Muscle layer of colon (tissue), 2 donors: Measurements from ENCODE around the gene PSMC2.

ENCODE experiments used
- H3K27ac ChIP-seq: one replicate; pipeline ENCODE4 v1.7.0; 2013; ENCODE audit warnings: low read depth, mild to moderate bottlenecking, low read length, moderate library complexity
- H3K27me3 ChIP-seq, 2 donors: one replicate each; pipeline ENCODE4 v1.7.0; 2013; ENCODE audit warnings: low read length in 2 of 2, mild to moderate bottlenecking in 2 of 2; ENCODE audit not compliant: insufficient read depth in 2 of 2, control insufficient read depth in 1 of 2
- H3K36me3 ChIP-seq: one replicate; pipeline ENCODE4 v1.7.0; 2013; ENCODE audit warnings: mild to moderate bottlenecking, low read length; ENCODE audit not compliant: insufficient read depth
- H3K4me1 ChIP-seq: one replicate; pipeline ENCODE4 v1.7.0; 2013; ENCODE audit warnings: mild to moderate bottlenecking, low read length; ENCODE audit not compliant: insufficient read depth
- H3K4me3 ChIP-seq, 2 donors: one replicate each; pipeline ENCODE4 v1.7.0; 2013; ENCODE audit warnings: low read length in 2 of 2, low read depth in 1 of 2, mild to moderate bottlenecking in 1 of 2, moderate library complexity in 1 of 2
- H3K9ac ChIP-seq: one replicate; pipeline ENCODE4 v1.7.0; 2013; ENCODE audit warnings: low read length
- H3K9me3 ChIP-seq: one replicate; pipeline ENCODE4 v1.7.0; 2013; ENCODE audit warnings: mild to moderate bottlenecking, low read length
- donor health status: abdominal sarcoma.
- donor health status: Adenocarcinoma of cecum.

PSMC2 gene

DNA sequence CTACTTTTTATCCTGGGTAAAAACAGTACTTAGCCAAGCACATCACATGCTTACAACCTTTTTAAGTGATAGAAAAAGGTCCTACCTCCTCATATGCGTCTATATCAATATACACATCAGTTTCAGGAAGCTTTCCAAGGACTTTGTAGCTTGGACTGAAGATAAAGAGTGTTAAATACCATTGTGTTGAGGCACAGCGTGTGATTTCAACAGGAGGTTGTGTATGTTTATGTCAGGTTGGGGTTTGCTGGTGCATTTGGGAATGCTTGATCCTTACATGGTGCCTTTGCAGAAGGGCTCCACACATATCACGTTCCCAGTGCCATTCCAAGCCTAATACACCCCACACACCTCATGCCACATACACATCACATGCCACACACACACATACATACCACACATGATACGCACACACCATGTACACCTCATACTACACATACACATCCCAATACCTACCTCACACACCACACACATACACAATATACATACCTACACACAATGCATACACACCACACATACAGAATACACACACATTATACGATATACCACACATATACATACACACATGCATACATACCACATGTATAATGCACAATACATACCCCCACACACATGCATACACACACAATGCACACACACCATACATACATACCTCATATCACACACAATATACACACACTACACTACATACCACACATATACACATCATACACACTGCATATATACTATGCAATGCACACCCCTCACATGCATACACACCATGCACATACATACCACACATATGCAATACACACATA lies 33.1 kb downstream of the PSMC2 start:
- no peak overlapping the region for H3K4me3 ChIP-seq
- H3K27me3 ChIP-seq = no peaks in the 10 kb centered on the region
- no peaks in the 10 kb centered on the region for H3K4me1 ChIP-seq
- H3K9me3 ChIP-seq = no peaks in the 10 kb centered on the region
- H3K27ac ChIP-seq = no peak overlapping the region
- no peaks in the 10 kb centered on the region for H3K36me3 ChIP-seq
- H3K9ac ChIP-seq = no peak overlapping the region

DNA sequence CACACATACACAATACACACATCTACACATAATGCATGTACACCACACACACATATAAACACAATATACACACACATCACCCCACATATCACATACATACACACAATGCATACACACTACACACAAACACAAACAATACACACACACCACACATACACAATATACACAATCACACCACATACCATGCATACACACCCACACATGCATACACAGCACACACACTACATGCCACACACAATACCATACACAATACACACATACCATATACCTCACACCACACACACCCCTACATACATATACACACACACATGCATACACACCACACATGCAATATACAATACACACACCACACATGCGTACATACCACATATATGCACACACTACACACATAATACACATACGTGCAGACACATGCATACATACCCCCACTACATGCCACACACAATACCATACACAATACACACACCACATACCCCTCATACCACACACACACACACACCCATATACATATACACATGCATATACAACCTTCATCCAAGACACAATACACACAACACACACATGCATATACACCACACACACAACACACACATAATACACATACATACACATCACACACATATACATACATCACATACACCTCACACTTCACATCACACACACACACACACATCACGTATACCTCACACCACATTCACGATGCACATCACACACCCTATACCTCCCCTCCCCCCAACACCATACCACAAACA lies 34.0 kb downstream of the PSMC2 start:
- Histone ChIP-seq H3K4me3 (no peak overlapping the region), H3K4me1 (no peaks in the 10 kb centered on the region), H3K27ac (no peak overlapping the region), H3K27me3 (no peaks in the 10 kb centered on the region), H3K36me3 (no peaks in the 10 kb centered on the region), H3K9ac (no peak overlapping the region), H3K9me3 (no peaks in the 10 kb centered on the region)

DNA sequence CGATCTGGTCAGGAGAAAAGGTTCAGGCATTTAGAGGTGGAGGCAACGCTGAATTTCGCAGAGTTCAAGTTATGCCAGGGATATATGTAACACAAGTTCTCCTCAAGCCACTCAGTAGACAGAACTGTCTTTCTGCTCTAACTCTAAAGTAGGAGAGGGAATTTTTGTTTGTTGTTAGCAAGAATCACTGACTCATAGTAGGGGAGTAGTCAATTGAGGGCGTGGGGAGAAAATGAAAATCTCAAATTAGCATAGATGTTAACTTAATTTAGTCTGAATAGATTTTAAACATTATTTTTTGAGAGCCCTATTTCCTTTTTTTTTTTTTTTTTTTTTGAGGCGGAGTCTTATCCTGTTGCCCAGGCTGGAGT lies 34.6 kb downstream of the PSMC2 start:
- Histone ChIP-seq H3K36me3 (no peaks in the 10 kb centered on the region), H3K9me3 (no peaks in the 10 kb centered on the region), H3K4me1 (no peaks in the 10 kb centered on the region), H3K27ac (no peak overlapping the region), H3K9ac (no peak overlapping the region), H3K4me3 (no peak overlapping the region), H3K27me3 (no peaks in the 10 kb centered on the region)

DNA sequence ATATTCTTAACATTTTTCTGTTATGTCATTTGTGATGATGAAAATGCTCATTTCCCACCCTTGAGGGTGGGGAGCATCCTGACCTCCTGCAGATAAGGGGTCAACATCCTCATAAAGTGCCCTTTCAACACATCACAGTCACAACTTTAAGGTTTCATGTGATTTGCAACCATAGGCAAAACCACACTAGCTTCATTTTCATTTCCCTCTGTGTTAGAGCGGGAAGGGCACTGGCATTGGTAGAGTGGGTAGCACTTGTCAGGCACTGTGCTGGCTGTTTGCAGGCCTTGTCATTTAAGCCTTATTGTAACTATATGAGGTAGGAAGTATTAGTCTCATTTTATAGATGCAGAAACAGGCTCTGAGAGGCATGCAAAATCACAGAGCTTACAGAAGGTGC lies 39.8 kb downstream of the PSMC2 start:
- Histone ChIP-seq H3K4me3 (no peak overlapping the region), H3K4me1 (no peaks in the 10 kb centered on the region), H3K27me3 (no peaks in the 10 kb centered on the region), H3K9ac (no peak overlapping the region), H3K27ac (no peak overlapping the region), H3K36me3 (no peaks in the 10 kb centered on the region), H3K9me3 (no peaks in the 10 kb centered on the region)

DNA sequence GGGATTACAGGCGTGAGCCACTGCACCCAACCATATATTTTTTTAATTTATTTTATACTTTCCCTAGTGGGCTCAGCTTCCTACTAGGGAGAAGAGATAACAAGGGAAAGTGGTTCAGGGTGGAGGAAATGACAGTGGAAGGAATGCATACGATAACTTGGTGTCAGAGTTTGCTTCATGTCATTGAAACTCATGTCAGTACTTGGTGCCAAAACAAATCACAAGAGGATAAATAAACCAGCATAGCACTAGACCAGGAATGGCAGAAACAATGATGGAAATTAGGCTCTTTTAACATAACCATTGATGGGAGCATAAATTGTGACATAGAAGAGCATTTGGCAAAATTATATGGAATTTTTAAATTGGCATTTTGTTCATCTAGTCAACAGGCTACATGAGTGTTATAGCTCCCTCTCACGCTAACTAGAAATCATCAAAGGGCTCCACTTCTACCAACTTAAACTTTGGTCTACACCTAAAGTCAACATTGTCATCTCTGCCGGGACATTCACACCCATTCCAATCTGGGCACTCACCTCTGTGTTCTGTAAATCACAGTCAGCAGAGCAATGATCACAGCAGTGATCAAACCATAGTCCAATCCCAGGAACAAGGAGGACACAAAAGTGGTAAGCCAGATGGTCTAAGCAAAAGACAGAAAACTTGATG lies 41.2 kb downstream of the PSMC2 start:
- H3K36me3 ChIP-seq = no peaks in the 10 kb centered on the region
- H3K27me3 ChIP-seq = no peaks in the 10 kb centered on the region
- H3K9ac ChIP-seq = no peak overlapping the region
- no peaks in the 10 kb centered on the region for H3K9me3 ChIP-seq
- no peaks in the 10 kb centered on the region for H3K4me1 ChIP-seq
- H3K4me3 ChIP-seq = no peak overlapping the region
- H3K27ac ChIP-seq = no peak overlapping the region

DNA sequence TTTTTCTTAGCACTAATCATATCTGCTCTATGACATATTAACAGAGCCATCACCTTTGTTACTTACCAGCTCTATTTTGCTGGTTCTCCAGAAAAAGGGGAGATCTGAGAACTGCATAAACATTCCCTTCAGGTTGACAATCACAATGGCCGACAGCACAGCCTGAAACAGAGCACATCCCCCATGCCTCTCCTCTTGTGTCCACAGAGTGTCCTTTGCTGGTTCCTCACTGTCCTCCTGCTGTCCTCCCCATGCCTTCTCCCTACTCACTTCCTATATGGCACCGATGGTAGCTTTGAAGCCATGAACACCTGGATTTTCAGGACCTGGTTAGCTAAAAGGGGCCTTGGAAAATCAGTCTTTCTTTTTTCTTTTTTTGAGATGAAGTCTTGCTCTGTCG lies 41.8 kb downstream of the PSMC2 start:
- H3K9me3 ChIP-seq = no peaks in the 10 kb centered on the region
- no peaks in the 10 kb centered on the region for H3K4me1 ChIP-seq
- H3K9ac ChIP-seq = no peak overlapping the region
- H3K36me3 ChIP-seq = no peaks in the 10 kb centered on the region
- no peaks in the 10 kb centered on the region for H3K27me3 ChIP-seq
- no peak overlapping the region for H3K4me3 ChIP-seq
- no peak overlapping the region for H3K27ac ChIP-seq

DNA sequence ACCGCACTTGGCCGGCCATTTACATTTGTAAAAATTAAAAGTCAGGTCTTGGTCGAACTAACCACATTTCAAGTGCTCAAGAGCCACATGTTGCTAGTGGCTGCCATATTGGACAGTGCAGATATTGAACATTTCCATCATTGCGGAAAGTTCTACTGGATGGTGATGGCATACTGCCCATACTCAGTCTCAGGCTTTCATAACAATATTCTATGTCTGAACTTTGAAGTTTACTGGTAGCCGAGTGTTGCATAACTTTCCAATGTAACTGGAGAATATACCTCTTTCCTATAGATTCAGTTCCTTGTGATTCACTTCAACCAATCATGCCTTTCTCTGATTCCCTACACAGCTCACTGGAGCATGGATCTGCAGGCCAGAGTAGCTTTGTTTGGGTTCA lies 43.7 kb downstream of the PSMC2 start:
- no peak overlapping the region for H3K4me3 ChIP-seq
- H3K9me3 ChIP-seq = no peaks in the 10 kb centered on the region
- H3K36me3 ChIP-seq = no peaks in the 10 kb centered on the region
- H3K27me3 ChIP-seq = no peaks in the 10 kb centered on the region
- H3K9ac ChIP-seq = no peak overlapping the region
- H3K27ac ChIP-seq = no peak overlapping the region
- no peaks in the 10 kb centered on the region for H3K4me1 ChIP-seq

DNA sequence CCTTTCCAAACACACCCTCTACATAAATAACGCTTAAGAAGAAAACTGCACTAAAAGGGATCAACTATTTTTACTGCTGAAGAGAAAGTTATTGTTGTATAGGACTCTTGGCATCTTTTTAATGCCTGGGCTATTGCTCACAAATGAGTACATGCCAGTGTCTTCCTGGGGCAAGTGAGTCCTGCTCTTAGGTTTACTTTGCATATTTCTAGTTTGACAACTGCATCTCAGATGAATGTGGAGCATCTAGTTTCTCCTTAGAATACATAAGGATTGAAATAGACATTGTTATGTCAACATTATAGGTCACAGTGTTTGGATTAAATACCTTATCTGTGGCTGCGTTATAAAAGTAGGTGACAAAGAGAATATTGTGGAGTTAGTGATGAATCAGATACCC lies 44.5 kb downstream of the PSMC2 start:
- Histone ChIP-seq H3K9me3 (no peaks in the 10 kb centered on the region), H3K36me3 (no peaks in the 10 kb centered on the region), H3K4me1 (no peaks in the 10 kb centered on the region), H3K9ac (no peak overlapping the region), H3K27me3 (no peaks in the 10 kb centered on the region), H3K27ac (no peak overlapping the region), H3K4me3 (no peak overlapping the region)

DNA sequence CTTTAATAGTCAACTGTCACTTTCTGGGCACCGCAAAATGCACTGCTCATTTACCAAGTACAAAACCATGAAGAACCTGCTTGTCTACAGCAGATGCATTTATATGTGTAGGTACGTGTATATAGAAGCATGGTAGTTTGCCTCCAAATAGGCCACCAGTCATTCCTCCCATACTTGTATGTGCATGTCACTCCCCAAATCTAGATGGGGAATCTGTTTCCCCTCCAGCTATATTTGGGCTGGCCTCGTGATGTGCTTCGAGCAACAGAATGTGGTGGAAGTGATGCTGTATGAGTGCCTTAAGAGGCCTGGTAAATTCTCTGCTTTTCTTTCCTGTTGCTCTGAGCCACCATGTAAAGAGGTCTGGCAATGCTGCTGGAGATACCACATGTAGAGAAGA lies 47.1 kb downstream of the PSMC2 start:
- Histone ChIP-seq H3K4me3 (no peak overlapping the region), H3K9ac (no peak overlapping the region), H3K27me3 (no peaks in the 10 kb centered on the region), H3K4me1 (no peaks in the 10 kb centered on the region), H3K9me3 (no peaks in the 10 kb centered on the region), H3K27ac (no peak overlapping the region), H3K36me3 (no peaks in the 10 kb centered on the region)

DNA sequence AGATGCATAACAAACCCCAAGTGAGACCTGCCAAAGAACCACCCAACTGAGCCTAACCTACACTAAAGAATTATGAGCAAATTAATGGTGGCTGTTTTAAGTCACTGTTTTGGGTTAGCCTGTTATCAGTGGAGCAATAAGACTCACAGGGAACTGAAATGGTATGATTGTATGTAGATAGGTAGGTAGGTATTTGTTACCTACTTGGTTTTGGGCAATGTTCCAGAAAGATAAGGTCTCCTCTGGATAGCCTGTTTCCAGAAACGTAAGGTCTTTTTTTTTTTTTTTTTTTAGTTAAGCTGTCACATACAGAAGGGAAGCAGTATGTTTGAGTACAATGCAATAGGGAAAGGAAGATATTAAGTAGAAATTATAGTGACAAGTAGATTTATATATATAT lies 47.6 kb downstream of the PSMC2 start:
- Histone ChIP-seq H3K4me3 (no peak overlapping the region), H3K36me3 (no peaks in the 10 kb centered on the region), H3K4me1 (no peaks in the 10 kb centered on the region), H3K9ac (no peak overlapping the region), H3K9me3 (no peaks in the 10 kb centered on the region), H3K27ac (no peak overlapping the region), H3K27me3 (no peaks in the 10 kb centered on the region)

DNA sequence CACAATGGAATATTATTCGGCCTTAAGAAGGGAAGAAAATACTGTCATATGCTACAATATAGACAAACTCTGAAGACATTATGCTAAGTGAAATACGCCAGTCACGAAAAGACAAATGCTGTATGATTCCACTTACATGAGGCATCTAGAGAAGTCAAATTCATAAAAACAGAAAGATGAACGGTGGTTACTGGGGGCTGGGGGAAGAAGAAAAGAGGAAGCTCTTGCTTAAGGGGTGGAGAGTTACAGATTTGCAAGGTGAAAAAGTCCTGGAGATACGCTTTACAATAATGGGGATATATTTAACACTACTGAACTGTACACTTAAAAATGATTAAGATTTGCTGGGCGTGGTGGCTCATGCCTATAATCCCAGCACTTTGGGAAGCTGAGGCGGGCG lies 49.0 kb downstream of the PSMC2 start:
- H3K27me3 ChIP-seq = no peaks in the 10 kb centered on the region
- no peak overlapping the region for H3K27ac ChIP-seq
- H3K4me3 ChIP-seq = no peak overlapping the region
- no peaks in the 10 kb centered on the region for H3K36me3 ChIP-seq
- no peak overlapping the region for H3K9ac ChIP-seq
- H3K4me1 ChIP-seq = no peaks in the 10 kb centered on the region
- H3K9me3 ChIP-seq = no peaks in the 10 kb centered on the region
